ENCODE measurements around the gene SOX30. TPM values are rescaled to one million over a fixed set of nuclear protein-coding genes. Genes with fewer than 3 reads are reported as not detected.

The SOX30 gene
- total and polyA plus RNA-seq, 4 donors = under 0.01 to 0.21 TPM; not detected in 2

GRCh38 chr5:157672976-157673375 is 20.7 kb upstream of the SOX30 start:
- Histone ChIP-seq H3K9me3 (ENCODE audit: control insufficient read depth in 4 of 4, low read length in 3 of 4) (no peaks in the 10 kb centered on the region), H3K27ac (ENCODE audit: low read depth in 1 of 2, low read length in 2 of 2) (no peak overlapping the region), H3K9ac (ENCODE audit: low read depth in 1 of 2, low read length in 2 of 2) (no peak overlapping the region), H3K4me1 (ENCODE audit: control insufficient read depth in 4 of 4, insufficient read depth in 4 of 4, low read length in 3 of 4) (peaks cover 2 to 12% (median 9%) of the 10 kb centered on the region in 4 donors), H3K36me3 (ENCODE audit: control insufficient read depth in 4 of 4, insufficient read depth in 3 of 4, low read depth in 1 of 4, low read length in 3 of 4) (no peaks in the 10 kb centered on the region), H3K4me3 (ENCODE audit: low read depth in 1 of 3, low read length in 3 of 3) (no peak overlapping the region), H3K27me3 (ENCODE audit: control insufficient read depth in 4 of 4, insufficient read depth in 4 of 4, low read length in 3 of 4) (no peaks in the 10 kb centered on the region)
- 94% methylated on average over 8 of the region's 8 CpGs for WGBS
- DNase-seq (ENCODE audit: low spot score) = no peak
- TF ChIP-seq SP1 (IDR thresholded peaks at IDR 0.05) = no peak
- TF ChIP-seq HNF4G (IDR thresholded peaks at IDR 0.05) = no peak
- TF ChIP-seq, protein P1, sequence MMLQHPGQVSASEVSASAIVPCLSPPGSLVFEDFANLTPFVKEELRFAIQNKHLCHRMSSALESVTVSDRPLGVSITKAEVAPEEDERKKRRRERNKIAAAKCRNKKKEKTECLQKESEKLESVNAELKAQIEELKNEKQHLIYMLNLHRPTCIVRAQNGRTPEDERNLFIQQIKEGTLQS (IDR thresholded peaks at IDR 0.05) = no peak
- TF ChIP-seq REST (IDR thresholded peaks at IDR 0.05) = no peak
- TF ChIP-seq HNF4A (conservative IDR thresholded peaks at IDR 0.05) = no peak
- TF ChIP-seq, protein P2, sequence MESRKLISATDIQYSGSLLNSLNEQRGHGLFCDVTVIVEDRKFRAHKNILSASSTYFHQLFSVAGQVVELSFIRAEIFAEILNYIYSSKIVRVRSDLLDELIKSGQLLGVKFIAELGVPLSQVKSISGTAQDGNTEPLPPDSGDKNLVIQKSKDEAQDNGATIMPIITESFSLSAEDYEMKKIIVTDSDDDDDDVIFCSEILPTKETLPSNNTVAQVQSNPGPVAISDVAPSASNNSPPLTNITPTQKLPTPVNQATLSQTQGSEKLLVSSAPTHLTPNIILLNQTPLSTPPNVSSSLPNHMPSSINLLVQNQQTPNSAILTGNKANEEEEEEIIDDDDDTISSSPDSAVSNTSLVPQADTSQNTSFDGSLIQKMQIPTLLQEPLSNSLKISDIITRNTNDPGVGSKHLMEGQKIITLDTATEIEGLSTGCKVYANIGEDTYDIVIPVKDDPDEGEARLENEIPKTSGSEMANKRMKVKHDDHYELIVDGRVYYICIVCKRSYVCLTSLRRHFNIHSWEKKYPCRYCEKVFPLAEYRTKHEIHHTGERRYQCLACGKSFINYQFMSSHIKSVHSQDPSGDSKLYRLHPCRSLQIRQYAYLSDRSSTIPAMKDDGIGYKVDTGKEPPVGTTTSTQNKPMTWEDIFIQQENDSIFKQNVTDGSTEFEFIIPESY (IDR thresholded peaks at IDR 0.05) = no peak
- no peak for TF ChIP-seq JUND (IDR thresholded peaks at IDR 0.05)
- no peak for TF ChIP-seq GABPA (IDR thresholded peaks at IDR 0.05 in 1 of 2, conservative IDR thresholded peaks at IDR 0.05 in 1 of 2)
- no peak for TF ChIP-seq EGR1 (IDR thresholded peaks at IDR 0.05; ENCODE audit: low read depth in 2 of 2)
- no peak for TF ChIP-seq RXRA (IDR thresholded peaks at IDR 0.05)
- TF ChIP-seq MAX (IDR thresholded peaks at IDR 0.05) = no peak
- no peak for TF ChIP-seq FOXA2 (IDR thresholded peaks at IDR 0.05)
- no peak for TF ChIP-seq RAD21 (IDR thresholded peaks at IDR 0.05)

- Histone ChIP-seq H3K36me3 (ENCODE audit: control insufficient read depth in 4 of 4, insufficient read depth in 3 of 4, low read depth in 1 of 4, low read length in 3 of 4) (no peaks in the 10 kb centered on the region), H3K27ac (ENCODE audit: low read depth in 1 of 2, low read length in 2 of 2) (no peak overlapping the region), H3K9ac (ENCODE audit: low read depth in 1 of 2, low read length in 2 of 2) (no peak overlapping the region)
These were observed 19.5 kb upstream of the SOX30 start for GRCh38 chr5:157671592-157672330.

More at GRCh38 chr5:157671592-157672330, 19.5 kb upstream of the SOX30 start:
- Histone ChIP-seq H3K27me3 (ENCODE audit: control insufficient read depth in 4 of 4, insufficient read depth in 4 of 4, low read length in 3 of 4) (no peaks in the 10 kb centered on the region), H3K4me3 (ENCODE audit: low read depth in 1 of 3, low read length in 3 of 3) (peak overlapping the region in 2 of 3 donors; percentile 61 to 62), H3K4me1 (ENCODE audit: control insufficient read depth in 4 of 4, insufficient read depth in 4 of 4, low read length in 3 of 4) (peaks cover 2 to 12% (median 9%) of the 10 kb centered on the region in 4 donors), H3K9me3 (ENCODE audit: control insufficient read depth in 4 of 4, low read length in 3 of 4) (no peaks in the 10 kb centered on the region)
- WGBS = 31% methylated on average over 57 of the region's 57 CpGs
- peak; percentile 30 for DNase-seq (ENCODE audit: low spot score)
- TF ChIP-seq HNF4G (IDR thresholded peaks at IDR 0.05) = no peak
- TF ChIP-seq CTCF (IDR thresholded peaks at IDR 0.05; ENCODE audit: low read depth, low read length, missing input control) = no peak
- no peak for TF ChIP-seq MAX (IDR thresholded peaks at IDR 0.05)
- no peak for TF ChIP-seq SP1 (IDR thresholded peaks at IDR 0.05)
- no peak for TF ChIP-seq GABPA (IDR thresholded peaks at IDR 0.05 in 1 of 2, conservative IDR thresholded peaks at IDR 0.05 in 1 of 2)
- TF ChIP-seq EGR1 (IDR thresholded peaks at IDR 0.05; ENCODE audit: low read depth in 2 of 2) = no peak
- TF ChIP-seq YY1 (IDR thresholded peaks at IDR 0.05) = no peak
- no peak for TF ChIP-seq RAD21 (IDR thresholded peaks at IDR 0.05)
- TF ChIP-seq TAF1 (conservative IDR thresholded peaks at IDR 0.05) = no peak
- TF ChIP-seq RXRA (IDR thresholded peaks at IDR 0.05) = no peak

All from liver (tissue), 9 donors.